ENCODE results near the gene SH3BGRL2. TPM values are rescaled to one million over a fixed set of nuclear protein-coding genes. Genes with fewer than 3 reads are reported as not detected.
"Not testable (repeated sequence)": the region's sequence is repeated elsewhere in the genome, so short reads cannot be mapped to it uniquely, and the experiment has no call there.

Gene SH3BGRL2
- total and polyA plus RNA-seq, 2 donors = 20.8 to 32.2 TPM

DNA sequence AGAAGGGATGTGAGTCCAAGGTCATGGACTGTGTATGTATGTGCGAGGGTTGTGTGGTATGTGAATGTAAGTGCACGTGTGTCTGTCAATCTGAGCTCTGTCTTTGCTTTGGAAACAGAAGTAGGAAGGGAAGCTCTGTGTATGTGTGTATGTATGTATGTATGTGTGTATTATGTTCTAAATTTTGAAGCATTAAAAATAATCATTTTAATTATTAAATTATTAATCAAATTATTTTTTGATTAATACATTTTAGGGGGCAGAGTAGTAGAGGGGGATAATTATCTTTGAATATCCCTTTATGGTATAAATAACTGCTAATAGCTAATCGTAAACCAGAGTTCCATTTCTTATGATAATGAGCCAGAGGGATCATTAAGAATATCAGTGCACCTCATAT, 42.8 kb downstream of the SH3BGRL2 start:
- H3K4me3 ChIP-seq (ENCODE audit: low read depth, low read length) = no peak overlapping the region
- peaks cover 2% of the 10 kb centered on the region for H3K36me3 ChIP-seq (ENCODE audit: insufficient read depth)
- H3K4me1 ChIP-seq (ENCODE audit: insufficient read depth) = no peaks in the 10 kb centered on the region
- no peak overlapping the region for H3K27ac ChIP-seq (ENCODE audit: low read depth)
- 96% methylated on average over 3 of the region's 3 CpGs for WGBS
- no peak for DNase-seq (ENCODE audit: extremely low spot score)

GRCh38 chr6:79676785-79677736, 45.9 kb downstream of the SH3BGRL2 start:
- WGBS = 78% methylated on average over 8 of the region's 8 CpGs
- Histone ChIP-seq H3K36me3 (ENCODE audit: insufficient read depth) (peaks cover 2% of the 10 kb centered on the region), H3K4me3 (ENCODE audit: low read depth, low read length) (no peak overlapping the region), H3K27ac (ENCODE audit: low read depth) (no peak overlapping the region), H3K4me1 (ENCODE audit: insufficient read depth) (no peaks in the 10 kb centered on the region)
- DNase-seq (ENCODE audit: extremely low spot score) = no peak

DNA sequence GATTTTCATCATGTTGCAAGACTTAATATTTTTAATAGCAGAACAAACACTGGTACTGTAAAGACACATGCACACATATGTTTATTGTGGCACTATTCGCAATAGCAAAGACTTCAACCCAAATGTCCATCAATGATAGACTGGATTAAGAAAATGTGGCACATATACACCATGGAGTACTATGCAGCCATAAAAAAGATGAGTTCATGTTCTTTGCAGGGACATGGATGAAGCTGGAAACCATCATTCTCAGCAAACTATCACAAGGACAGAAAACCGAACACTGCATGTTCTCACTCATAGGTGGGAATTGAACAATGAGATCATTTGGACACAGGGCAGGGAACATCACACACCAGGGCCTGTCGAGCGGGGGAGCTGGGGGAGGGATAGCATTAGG, 51.6 kb downstream of the SH3BGRL2 start:
- WGBS = 96% methylated on average over 4 of the region's 4 CpGs
- H3K27ac ChIP-seq (ENCODE audit: low read depth); H3K4me1 ChIP-seq (ENCODE audit: insufficient read depth); H3K4me3 ChIP-seq (ENCODE audit: low read depth, low read length); DNase-seq (ENCODE audit: extremely low spot score); H3K36me3 ChIP-seq (ENCODE audit: insufficient read depth): not testable (repeated sequence)

GRCh38 chr6:79684876-79685275, 53.7 kb downstream of the SH3BGRL2 start:
- Histone ChIP-seq H3K36me3 (ENCODE audit: insufficient read depth) (no peaks in the 10 kb centered on the region), H3K4me3 (ENCODE audit: low read depth, low read length) (no peak overlapping the region), H3K27ac (ENCODE audit: low read depth) (no peak overlapping the region), H3K4me1 (ENCODE audit: insufficient read depth) (no peaks in the 10 kb centered on the region)
- WGBS = 77% methylated on average over 1 of the region's 1 CpG
- DNase-seq (ENCODE audit: extremely low spot score) = no peak

- H3K36me3 ChIP-seq (ENCODE audit: insufficient read depth) = no peaks in the 10 kb centered on the region
- 76% methylated on average over 3 of the region's 3 CpGs for WGBS
- DNase-seq (ENCODE audit: extremely low spot score) = no peak
- no peak overlapping the region for H3K4me3 ChIP-seq (ENCODE audit: low read depth, low read length)
- no peaks in the 10 kb centered on the region for H3K4me1 ChIP-seq (ENCODE audit: insufficient read depth)
- no peak overlapping the region for H3K27ac ChIP-seq (ENCODE audit: low read depth)
Observed at GRCh38 chr6:79686707-79687309, 55.7 kb downstream of the SH3BGRL2 start.

- H3K36me3 ChIP-seq (ENCODE audit: insufficient read depth) = no peaks in the 10 kb centered on the region
- no peak overlapping the region for H3K4me3 ChIP-seq (ENCODE audit: low read depth, low read length)
- no peak overlapping the region for H3K27ac ChIP-seq (ENCODE audit: low read depth)
- no peak for DNase-seq (ENCODE audit: extremely low spot score)
- 72% methylated on average over 1 of the region's 1 CpG for WGBS
- H3K4me1 ChIP-seq (ENCODE audit: insufficient read depth) = no peaks in the 10 kb centered on the region
Observed at GRCh38 chr6:79687759-79688158, 56.6 kb downstream of the SH3BGRL2 start.

- H3K27ac ChIP-seq (ENCODE audit: low read depth) = no peak overlapping the region
- 62% methylated on average over 3 of the region's 3 CpGs for WGBS
- DNase-seq (ENCODE audit: extremely low spot score) = no peak
Observed at GRCh38 chr6:79694156-79694555, 63.0 kb downstream of the SH3BGRL2 start.

DNA sequence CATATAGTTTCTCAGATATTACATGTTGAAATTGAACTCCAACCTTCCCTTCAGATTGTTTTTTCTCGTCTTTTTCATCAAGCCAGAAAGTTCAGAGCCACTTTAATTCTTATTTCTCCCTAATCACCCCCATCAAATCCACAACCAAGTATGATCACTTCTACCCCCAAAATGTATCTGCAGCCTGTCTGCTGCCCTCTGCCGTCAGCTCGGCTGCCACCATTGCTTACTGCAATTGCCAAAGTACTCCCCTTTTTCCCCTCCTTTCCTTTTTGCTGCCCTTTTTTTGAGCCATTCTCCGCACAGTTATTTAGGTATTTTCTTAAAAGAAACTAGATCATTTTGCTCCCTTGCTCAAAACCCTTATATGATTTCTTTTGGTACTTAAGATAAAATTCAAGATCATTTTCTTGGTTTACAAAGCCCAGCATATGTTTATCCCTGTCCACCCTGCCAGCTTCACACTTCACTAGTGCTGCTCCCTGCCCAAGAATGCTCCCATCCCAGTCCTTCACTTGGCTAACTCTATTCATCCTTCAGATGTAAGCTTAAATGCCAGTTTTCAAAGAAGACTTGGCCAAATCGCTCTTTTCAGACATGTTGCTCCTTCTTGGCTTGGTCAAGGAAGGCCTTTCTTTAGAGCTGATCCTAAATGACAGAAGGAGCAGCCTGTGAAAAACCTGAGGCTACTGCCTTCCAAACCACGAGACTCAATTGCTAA, 63.7 kb downstream of the SH3BGRL2 start:
- no peaks in the 10 kb centered on the region for H3K4me1 ChIP-seq (ENCODE audit: insufficient read depth)
- no peak for DNase-seq (ENCODE audit: extremely low spot score)
- 91% methylated on average over 6 of the region's 6 CpGs for WGBS
- no peak overlapping the region for H3K4me3 ChIP-seq (ENCODE audit: low read depth, low read length)
- no peak overlapping the region for H3K27ac ChIP-seq (ENCODE audit: low read depth)
- no peaks in the 10 kb centered on the region for H3K36me3 ChIP-seq (ENCODE audit: insufficient read depth)

More at GRCh38 chr6:79694156-79694555, 63.0 kb downstream of the SH3BGRL2 start:
- Histone ChIP-seq H3K36me3 (ENCODE audit: insufficient read depth) (no peaks in the 10 kb centered on the region), H3K4me3 (ENCODE audit: low read depth, low read length) (no peak overlapping the region), H3K4me1 (ENCODE audit: insufficient read depth) (no peaks in the 10 kb centered on the region)

- WGBS = 94% methylated on average over 4 of the region's 4 CpGs
- Histone ChIP-seq H3K36me3 (ENCODE audit: insufficient read depth) (peaks cover 2% of the 10 kb centered on the region), H3K4me1 (ENCODE audit: insufficient read depth) (no peaks in the 10 kb centered on the region), H3K4me3 (ENCODE audit: low read depth, low read length) (no peak overlapping the region), H3K27ac (ENCODE audit: low read depth) (no peak overlapping the region)
- DNase-seq (ENCODE audit: extremely low spot score) = no peak
Observed at GRCh38 chr6:79697430-79697829, 66.3 kb downstream of the SH3BGRL2 start.

- Histone ChIP-seq H3K4me3 (ENCODE audit: low read depth, low read length) (no peak overlapping the region), H3K4me1 (ENCODE audit: insufficient read depth) (no peaks in the 10 kb centered on the region), H3K36me3 (ENCODE audit: insufficient read depth) (peaks cover 2% of the 10 kb centered on the region), H3K27ac (ENCODE audit: low read depth) (no peak overlapping the region)
- DNase-seq (ENCODE audit: extremely low spot score) = no peak
- WGBS = 97% methylated on average over 7 of the region's 7 CpGs
Observed at GRCh38 chr6:79699606-79700005, 68.5 kb downstream of the SH3BGRL2 start.

GRCh38 chr6:79702691-79703090, 71.6 kb downstream of the SH3BGRL2 start:
- Histone ChIP-seq H3K27ac (ENCODE audit: low read depth) (no peak overlapping the region), H3K4me1 (ENCODE audit: insufficient read depth) (no peaks in the 10 kb centered on the region), H3K4me3 (ENCODE audit: low read depth, low read length) (no peak overlapping the region), H3K36me3 (ENCODE audit: insufficient read depth) (peaks cover 2% of the 10 kb centered on the region)
- no peak for DNase-seq (ENCODE audit: extremely low spot score)
- 85% methylated on average over 5 of the region's 5 CpGs for WGBS

DNA sequence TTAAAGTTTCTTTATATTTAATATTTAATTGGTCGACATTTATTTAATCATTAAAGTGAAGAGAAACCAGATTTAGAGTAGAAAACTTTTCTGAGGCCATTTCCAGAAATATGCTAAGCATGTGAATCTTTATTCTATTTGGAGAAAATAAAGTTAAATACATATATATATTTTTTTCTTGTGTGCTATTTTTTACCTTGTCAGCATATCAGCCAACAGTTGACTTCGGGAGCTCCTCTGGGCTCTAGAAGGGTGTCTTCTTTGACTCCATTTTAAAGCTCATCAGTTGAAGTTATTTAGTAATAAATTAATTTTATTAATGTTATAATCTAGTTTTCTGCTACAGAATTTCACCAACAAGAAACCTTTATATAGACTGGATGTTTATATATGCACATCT, 73.1 kb downstream of the SH3BGRL2 start:
- WGBS = 95% methylated on average over 2 of the region's 2 CpGs
- Histone ChIP-seq H3K27ac (ENCODE audit: low read depth) (no peak overlapping the region), H3K4me3 (ENCODE audit: low read depth, low read length) (no peak overlapping the region), H3K36me3 (ENCODE audit: insufficient read depth) (peaks cover 2% of the 10 kb centered on the region), H3K4me1 (ENCODE audit: insufficient read depth) (no peaks in the 10 kb centered on the region)
- DNase-seq (ENCODE audit: extremely low spot score) = no peak

DNA sequence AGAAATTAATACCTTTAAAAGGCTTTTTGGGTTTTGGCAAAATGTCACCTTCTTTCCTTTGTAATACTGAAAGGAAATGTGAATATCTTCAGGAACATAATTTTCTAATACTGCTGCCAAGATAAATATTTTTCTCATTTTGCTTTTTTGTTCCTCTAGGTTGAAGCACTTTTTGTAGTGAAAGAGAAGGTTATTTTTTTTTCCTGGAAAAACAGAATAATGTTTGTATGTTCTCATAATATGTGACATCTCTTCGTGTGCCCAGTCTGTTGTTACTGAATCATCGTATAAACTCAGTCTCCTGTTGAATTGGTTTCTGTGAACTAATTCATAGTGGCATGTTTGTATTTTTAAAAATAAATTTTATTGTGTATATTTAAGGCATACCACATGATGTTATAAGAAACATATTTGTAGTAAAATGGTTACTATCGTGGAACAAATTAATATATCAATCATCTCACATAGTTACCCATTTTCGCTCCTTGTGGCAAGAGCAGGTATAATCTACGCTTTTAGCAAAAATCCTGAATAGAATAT, 74.4 kb downstream of the SH3BGRL2 start:
- H3K27ac ChIP-seq (ENCODE audit: low read depth) = no peak overlapping the region
- H3K4me3 ChIP-seq (ENCODE audit: low read depth, low read length) = no peak overlapping the region
- peaks cover 2% of the 10 kb centered on the region for H3K36me3 ChIP-seq (ENCODE audit: insufficient read depth)
- no peak for DNase-seq (ENCODE audit: extremely low spot score)
- WGBS = 84% methylated on average over 5 of the region's 5 CpGs
- H3K4me1 ChIP-seq (ENCODE audit: insufficient read depth) = no peaks in the 10 kb centered on the region
